ENCODE results near the gene MVK.

DNA sequence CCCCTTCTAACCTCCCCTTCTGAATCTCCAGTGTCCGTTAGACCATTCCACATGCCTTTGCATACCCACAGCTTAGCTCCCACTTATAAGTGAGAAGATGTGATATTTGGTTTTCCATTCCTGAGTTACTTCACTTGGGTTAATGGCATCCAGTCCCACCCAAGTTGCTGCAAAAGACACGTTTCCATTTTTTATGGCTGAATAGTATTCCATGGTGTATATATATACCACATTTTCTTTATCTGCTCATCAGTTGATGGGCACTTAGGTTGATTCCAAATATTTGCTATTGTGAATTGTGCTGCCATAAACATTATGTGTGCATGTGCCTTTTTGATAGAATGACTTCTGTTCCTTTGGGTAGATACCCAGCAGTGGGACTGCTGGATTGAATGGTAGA is 67.8 kb downstream of the MVK start:
- TF ChIP-seq, protein P1, sequence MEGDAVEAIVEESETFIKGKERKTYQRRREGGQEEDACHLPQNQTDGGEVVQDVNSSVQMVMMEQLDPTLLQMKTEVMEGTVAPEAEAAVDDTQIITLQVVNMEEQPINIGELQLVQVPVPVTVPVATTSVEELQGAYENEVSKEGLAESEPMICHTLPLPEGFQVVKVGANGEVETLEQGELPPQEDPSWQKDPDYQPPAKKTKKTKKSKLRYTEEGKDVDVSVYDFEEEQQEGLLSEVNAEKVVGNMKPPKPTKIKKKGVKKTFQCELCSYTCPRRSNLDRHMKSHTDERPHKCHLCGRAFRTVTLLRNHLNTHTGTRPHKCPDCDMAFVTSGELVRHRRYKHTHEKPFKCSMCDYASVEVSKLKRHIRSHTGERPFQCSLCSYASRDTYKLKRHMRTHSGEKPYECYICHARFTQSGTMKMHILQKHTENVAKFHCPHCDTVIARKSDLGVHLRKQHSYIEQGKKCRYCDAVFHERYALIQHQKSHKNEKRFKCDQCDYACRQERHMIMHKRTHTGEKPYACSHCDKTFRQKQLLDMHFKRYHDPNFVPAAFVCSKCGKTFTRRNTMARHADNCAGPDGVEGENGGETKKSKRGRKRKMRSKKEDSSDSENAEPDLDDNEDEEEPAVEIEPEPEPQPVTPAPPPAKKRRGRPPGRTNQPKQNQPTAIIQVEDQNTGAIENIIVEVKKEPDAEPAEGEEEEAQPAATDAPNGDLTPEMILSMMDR (IDR thresholded peaks at IDR 0.05) = no peak
- TF ChIP-seq POLR2A (IDR thresholded peaks at IDR 0.05) = no peak

Data from stomach (tissue), 4 donors.